HepG2 (cell line): ENCODE data around the gene BRD3. TPM values are rescaled to one million over a fixed set of nuclear protein-coding genes. Genes with fewer than 3 reads are reported as not detected.

Experiments used
- CHCHD3 ChIP-seq: sonication (generic); formaldehyde crosslinking; IDR thresholded peaks from 2 replicates; pipeline ENCODE4 v1.8.0; 2022; ENCODE audit warnings: mild to moderate bottlenecking, missing genetic modification reagents, moderate library complexity
- CREBL2 ChIP-seq: sonication (generic); formaldehyde crosslinking; IDR thresholded peaks from 2 replicates; pipeline ENCODE4 v1.8.1; 2023; ENCODE audit warnings: missing genetic modification reagents, mild to moderate bottlenecking, borderline replicate concordance
- DPF2 ChIP-seq: sonication (generic); formaldehyde crosslinking; IDR thresholded peaks from 2 replicates; pipeline ENCODE4 v1.4.0; 2020; ENCODE audit warnings: mild to moderate bottlenecking, low read depth, missing genetic modification reagents, borderline replicate concordance
- HDAC6 ChIP-seq: fragments of 200-600 bp; sonication (generic); IDR thresholded peaks from 2 replicates; pipeline ENCODE4 v1.7.0; 2017; ENCODE audit warnings: mild to moderate bottlenecking, antibody characterized with exemption, low read length, low read depth
- HHEX ChIP-seq: IDR thresholded peaks from 2 replicates; pipeline ENCODE4 v1.6.1; 2016; ENCODE audit warnings: control low read depth
- MXD4 ChIP-seq: IDR thresholded peaks from 2 replicates; pipeline ENCODE4 v1.6.1; 2016; ENCODE audit warnings: mild to moderate bottlenecking, missing biosample characterization, missing genetic modification reagents
- NR2F1 ChIP-seq, 2 experiments: fragments of 450-650 bp in 1 of 2; formaldehyde crosslinking in 1 of 2; IDR thresholded peaks; 2 replicates each; pipeline versions ENCODE4 v1.5.0 to v1.6.1; 2016 to 2020; ENCODE audit warnings: mild to moderate bottlenecking in 1 of 2, missing compliant biosample characterization in 1 of 2, missing genetic modification reagents in 1 of 2, moderate library complexity in 1 of 2
- PHF20 ChIP-seq: sonication (generic); formaldehyde crosslinking; IDR thresholded peaks from 2 replicates; pipeline ENCODE4 v1.5.0; 2020; ENCODE audit warnings: mild to moderate bottlenecking, missing genetic modification reagents
- RARA ChIP-seq: IDR thresholded peaks from 2 replicates; pipeline ENCODE4 v1.6.1; 2016; ENCODE audit warnings: missing genetic modification reagents, missing compliant biosample characterization
- RERE ChIP-seq: IDR thresholded peaks from 2 replicates; pipeline ENCODE4 v1.6.1; 2016; ENCODE audit warnings: low read depth, missing genetic modification reagents, missing compliant biosample characterization
- RXRB ChIP-seq: IDR thresholded peaks from 2 replicates; pipeline ENCODE4 v1.6.1; 2016; ENCODE audit warnings: borderline replicate concordance, missing genetic modification reagents, missing compliant biosample characterization
- SMARCE1 ChIP-seq: fragments of 450-650 bp; IDR thresholded peaks from 2 replicates; pipeline ENCODE4 v1.6.1; 2017; ENCODE audit warnings: borderline replicate concordance
- TFDP2 ChIP-seq: sonication (generic); formaldehyde crosslinking; IDR thresholded peaks from 2 replicates; pipeline ENCODE4 v1.4.0; 2020; ENCODE audit warnings: missing genetic modification reagents
- ZBTB39 ChIP-seq: sonication (generic); formaldehyde crosslinking; IDR thresholded peaks from 2 replicates; pipeline ENCODE4 v1.5.0; 2020; ENCODE audit warnings: missing genetic modification reagents
- ZFY ChIP-seq: sonication (generic); formaldehyde crosslinking; IDR thresholded peaks from 2 replicates; pipeline ENCODE4 v1.4.0; 2020; ENCODE audit warnings: missing genetic modification reagents
- ZFYVE20 ChIP-seq: sonication (generic); formaldehyde crosslinking; IDR thresholded peaks from 2 replicates; pipeline ENCODE4 v1.8.0; 2023; ENCODE audit warnings: low read depth, mild to moderate bottlenecking, moderate library complexity, missing genetic modification reagents, borderline replicate concordance
- ZKSCAN5 ChIP-seq: sonication (generic); formaldehyde crosslinking; IDR thresholded peaks from 2 replicates; pipeline ENCODE4 v1.5.1; 2020; ENCODE audit warnings: mild to moderate bottlenecking, missing genetic modification reagents
- ZNF124 ChIP-seq: sonication (generic); formaldehyde crosslinking; IDR thresholded peaks from 2 replicates; pipeline ENCODE4 v1.4.0; 2020; ENCODE audit warnings: missing genetic modification reagents
- ZNF33B ChIP-seq: sonication (generic); formaldehyde crosslinking; IDR thresholded peaks from 2 replicates; pipeline ENCODE4 v1.5.1; 2020; ENCODE audit warnings: mild to moderate bottlenecking, missing genetic modification reagents
- ZNF468 ChIP-seq: sonication (generic); formaldehyde crosslinking; IDR thresholded peaks from 2 replicates; pipeline ENCODE4 v1.8.0; 2022; ENCODE audit warnings: mild to moderate bottlenecking, moderate library complexity, missing genetic modification reagents
- ZNF567 ChIP-seq: sonication (generic); formaldehyde crosslinking; IDR thresholded peaks from 2 replicates; pipeline ENCODE4 v1.8.1; 2023; ENCODE audit warnings: mild to moderate bottlenecking, missing genetic modification reagents, borderline replicate concordance
- polyA plus RNA-seq, 8 experiments: library from polyadenylated mRNA; depleted of rRNA in 3 of 8; stranded (reverse) in 7 of 8; unstranded in 1 of 8; fragments of >200 nt; fragmentation: Illumina TruSeq in 4 of 8; extraction: Trizol in 4 of 8; gene quantifications; 2 replicates each; pipeline versions ENCODE4 v1.2.1 to v1.2.3, GENCODE V29; 2011 to 2016; ENCODE audit warnings: low read depth in 4 of 8, missing spikeins in 1 of 8, mixed read lengths in 1 of 8; ENCODE audit not compliant: insufficient read depth in 1 of 8
- total RNA-seq, 5 experiments: library from RNA; depleted of rRNA; stranded (reverse); fragments of >200 nt; fragmentation: Illumina TruSeq; extraction: Trizol; gene quantifications; 2 replicates each; pipeline ENCODE4 v1.2.3, GENCODE V29; 2016; ENCODE audit warnings: low read depth in 1 of 5

The BRD3 gene
- total and polyA plus RNA-seq, 2 of the 13 experiments (the other 11 are each of a cell fraction or from before 2014, with no cell fraction given): 5.9 to 12.9 TPM

- TF ChIP-seq ZBTB39 (CRISPR knock-in tag) (peak; percentile 55; the same call in 1 of the 2 replicates), DPF2 (CRISPR knock-in tag) (no peak), ZKSCAN5 (CRISPR knock-in tag) (no peak), RXRB (peak; percentile 43; the same call in 1 of the 2 replicates), NR2F1 (CRISPR knock-in tag; IDR thresholded peaks at IDR 0.05) (peak in 1 of 2 experiments; percentile 38; a peak in 1 of 4 replicates), ZFY (CRISPR knock-in tag) (peak; percentile 73), HHEX (CRISPR knock-in tag) (no peak), HDAC6 (no peak), ZFYVE20 (CRISPR knock-in tag) (no peak), RARA (CRISPR knock-in tag) (peak; percentile 47; the same call in 1 of the 2 replicates), CREBL2 (CRISPR knock-in tag) (no peak), ZNF124 (CRISPR knock-in tag) (no peak), ZNF33B (CRISPR knock-in tag) (no peak), RERE (CRISPR knock-in tag) (no peak), TFDP2 (no peak), ZNF567 (CRISPR knock-in tag) (no peak), ZNF468 (CRISPR knock-in tag) (no peak), SMARCE1 (no peak), MXD4 (peak; percentile 92), PHF20 (CRISPR knock-in tag) (0 out of 2 replicates have a peak, but pooled peaks have one; percentile 12), CHCHD3 (no peak)
Observed at GRCh38 chr9:133990366-133991213, 77.2 kb downstream of the BRD3 start (continued).
